GM13976 (cell line): ENCODE data around the gene ATXN7L1.

Experiments used
- DNase-seq: peaks from one replicate; pipeline ENCODE4 v3.0.0; 2012; ENCODE audit warnings: low spot score
- CTCF ChIP-seq: IDR thresholded peaks from 2 replicates; pipeline ENCODE4 v1.5.1; 2012; ENCODE audit warnings: borderline replicate concordance, mild to moderate bottlenecking; ENCODE audit not compliant: insufficient read depth; ENCODE audit errors: extremely low read depth, missing control alignments, control extremely low read depth
- in situ Hi-C: fragments of 300-500 bp; cut with MboI; formaldehyde crosslinking; loops from one replicate; pipeline ENCODE4 v1.12.0; 2022; ENCODE audit warnings: low sequenced_read_pairs, mixed read lengths, inconsistent platforms; ENCODE audit not compliant: unreplicated experiment

ATXN7L1 gene

GRCh38 chr7:105799677-105800076, 76.7 kb downstream of the ATXN7L1 start:
- in situ Hi-C loops: no loop called here
- TF ChIP-seq CTCF: no peak
- no peak for DNase-seq

GRCh38 chr7:105799006-105799405, 77.4 kb downstream of the ATXN7L1 start:
- no peak for TF ChIP-seq CTCF
- no peak for DNase-seq
- in situ Hi-C loops: no loop called here

- in situ Hi-C loops: no loop called here
- no peak for DNase-seq
- TF ChIP-seq CTCF: no peak
Measured at GRCh38 chr7:105797652-105798051, 78.7 kb downstream of the ATXN7L1 start.

DNA sequence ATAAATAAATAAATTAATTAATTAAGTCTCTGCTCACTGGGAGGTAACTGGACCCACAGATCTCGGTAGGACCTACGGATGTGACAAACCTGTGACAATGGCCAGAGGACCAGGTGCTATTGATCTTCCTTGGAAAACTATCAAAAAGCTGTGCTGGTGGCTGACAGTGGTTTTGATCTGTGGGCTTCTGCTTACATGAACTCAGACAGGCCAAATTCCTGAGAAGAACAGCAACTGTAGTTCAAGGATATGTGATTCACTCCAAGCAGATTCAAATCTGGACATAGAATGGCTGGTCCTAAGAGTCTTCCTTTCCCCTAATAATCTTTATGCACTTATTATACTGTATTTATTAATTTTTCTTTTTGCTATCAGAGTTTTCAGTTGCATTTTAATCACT, 80.0 kb downstream of the ATXN7L1 start:
- in situ Hi-C loops: no loop called here

DNA sequence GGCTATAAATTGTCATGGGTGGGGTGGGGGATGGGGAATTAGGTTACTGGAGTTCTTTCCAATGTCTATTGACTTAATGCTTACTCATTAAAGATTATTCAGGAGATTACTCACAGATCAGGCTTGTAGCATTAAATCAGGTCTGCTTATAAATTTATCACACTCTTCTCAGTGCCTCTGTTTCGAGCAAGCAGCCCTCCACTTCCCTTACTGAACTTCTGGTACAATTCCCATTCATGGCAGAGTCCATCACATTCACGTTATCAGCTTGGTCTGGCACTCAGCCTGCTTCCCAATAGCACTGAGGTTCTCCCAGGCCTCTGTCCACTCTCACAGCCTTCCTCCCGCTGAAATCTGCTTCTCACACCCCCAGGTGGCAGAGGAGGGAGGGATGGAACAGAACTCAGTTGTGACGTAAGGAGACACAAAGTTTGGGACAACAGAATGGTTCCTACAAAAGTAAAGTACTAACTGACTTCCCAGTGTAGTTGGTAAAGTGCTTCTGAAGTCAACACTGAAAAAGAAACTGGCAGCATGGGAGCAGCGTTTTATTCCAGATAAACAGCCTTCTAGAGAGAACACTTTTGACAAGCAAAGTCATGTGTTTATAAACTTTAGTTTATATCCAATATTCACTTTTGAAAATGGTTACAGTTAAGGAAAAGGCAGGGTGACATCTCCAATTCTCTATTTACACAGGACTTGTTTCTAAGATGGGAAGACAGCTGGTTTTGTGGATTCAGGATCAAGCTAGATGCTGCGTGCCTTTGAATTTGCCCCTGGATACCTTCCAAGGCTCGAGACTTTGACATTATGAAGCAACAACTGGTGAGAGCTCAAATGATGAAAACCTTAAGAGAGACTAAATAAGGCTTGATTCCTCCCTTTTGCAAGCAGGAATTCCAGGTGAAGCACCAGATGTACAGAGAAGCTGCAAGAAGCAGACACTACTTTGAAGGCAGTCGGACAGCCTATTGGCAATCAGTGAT, 81.4 kb downstream of the ATXN7L1 start:
- no peak for TF ChIP-seq CTCF

More for the DNA sequence above, 80.0 kb downstream of the ATXN7L1 start:
- no peak for TF ChIP-seq CTCF
- DNase-seq: no peak

DNA sequence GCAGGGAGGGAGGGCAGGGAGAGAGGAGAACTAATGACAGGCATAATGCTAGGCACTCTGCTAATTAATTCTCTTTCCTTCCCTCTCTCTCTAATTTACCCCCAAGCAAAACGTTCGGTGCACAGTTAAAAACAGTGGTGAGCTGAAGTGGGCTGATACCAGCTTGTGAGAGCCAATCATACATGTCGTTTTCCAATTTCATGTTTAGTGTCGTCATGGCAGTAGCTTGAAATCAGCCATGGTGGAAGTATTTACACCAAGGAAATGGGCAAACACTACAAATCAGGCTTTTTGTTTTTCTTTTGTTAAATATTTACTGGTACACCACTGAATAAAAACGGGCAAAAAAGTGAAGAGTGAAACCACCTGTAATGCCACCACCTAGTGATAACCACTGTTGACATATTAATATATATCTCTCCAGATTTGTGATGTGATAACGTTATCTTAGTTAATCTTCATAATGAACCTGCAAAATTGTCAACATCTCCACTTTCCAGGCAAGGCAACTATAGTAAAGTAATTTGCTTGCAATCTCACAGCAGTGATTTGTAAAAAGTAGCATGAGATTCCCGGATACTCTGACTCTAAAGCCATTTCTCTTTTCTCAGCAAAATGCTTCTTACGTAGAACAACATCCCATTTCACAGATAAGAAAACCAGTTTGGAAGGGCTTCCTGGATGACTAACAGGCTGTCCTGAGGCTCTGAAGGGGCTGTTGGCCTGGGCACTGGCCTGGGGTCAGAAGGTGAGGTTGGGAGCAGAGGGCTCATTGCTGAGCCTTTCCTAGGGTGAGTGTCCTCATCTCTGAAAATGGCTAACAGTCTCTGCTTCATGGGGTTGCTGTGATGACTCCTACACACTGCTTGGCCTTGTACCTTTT, 83.7 kb downstream of the ATXN7L1 start:
- in situ Hi-C loops: no loop called here
- DNase-seq: no peak
- TF ChIP-seq CTCF: no peak

More for the DNA sequence above, 81.4 kb downstream of the ATXN7L1 start:
- no peak for DNase-seq
- in situ Hi-C loops: no loop called here
